GM12892 (cell line): ENCODE measurements around the gene ZNF408.

Experiments
- POLR2A ChIP-seq: IDR thresholded peaks from 2 replicates; pipeline ENCODE4 v1.6.1; 2011; ENCODE audit warnings: low read depth, low read length, control low read depth
- POLR2AphosphoS5 ChIP-seq: IDR thresholded peaks from 2 replicates; pipeline ENCODE4 v1.6.1; 2011; ENCODE audit warnings: low read depth, low read length, control low read depth
- TAF1 ChIP-seq: IDR thresholded peaks from 2 replicates; pipeline ENCODE4 v1.6.1; 2011; ENCODE audit warnings: low read depth, mild to moderate bottlenecking, control low read depth, low read length, borderline replicate concordance

DNA sequence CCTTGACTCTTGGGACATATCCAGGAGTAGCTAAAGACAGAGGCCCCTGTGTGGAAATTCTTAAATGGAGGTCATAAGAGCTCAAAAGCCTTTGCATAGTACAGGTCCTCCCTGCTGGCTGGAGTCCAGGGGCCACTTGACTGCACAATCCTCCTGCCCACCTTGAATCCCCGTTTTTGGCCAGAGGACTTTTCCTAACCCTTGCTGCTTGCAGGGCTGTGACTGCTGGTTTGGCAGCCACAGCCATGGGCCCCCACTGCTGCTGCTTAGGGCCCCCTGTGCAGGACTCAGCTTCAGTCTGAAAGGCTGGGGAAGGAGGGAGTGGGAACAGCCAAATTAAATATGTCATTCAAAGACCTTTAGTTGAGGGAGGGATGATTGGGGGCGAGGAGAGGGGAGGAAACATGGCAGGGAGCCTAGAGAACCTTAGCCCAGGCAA lies 33.8 kb upstream of the ZNF408 start:
- TF ChIP-seq POLR2AphosphoS5 (no peak), POLR2A (no peak), TAF1 (no peak)
